ENCODE data around the gene DHCR24.

DHCR24 gene

DNA sequence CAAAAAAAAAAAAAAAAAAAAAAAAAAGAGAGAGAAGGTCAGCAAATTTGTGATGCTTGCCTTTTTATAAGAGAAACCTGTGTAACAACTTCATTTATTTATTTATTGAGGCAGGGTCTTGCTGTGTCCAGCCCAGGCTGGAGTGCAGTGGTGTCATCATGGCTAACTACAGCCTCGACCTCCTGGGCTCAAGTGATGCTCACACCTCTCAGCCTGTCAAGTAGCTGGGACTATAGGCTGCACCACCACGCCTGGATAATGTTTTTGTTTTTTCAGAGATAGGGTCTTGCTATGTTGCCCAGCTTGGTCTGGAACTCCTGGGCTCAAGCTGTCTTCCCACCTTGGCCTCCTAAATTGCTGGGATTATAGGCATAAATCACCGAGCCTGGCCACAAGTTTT is 42.4 kb downstream of the DHCR24 start:
- no peak for DNase-seq (ENCODE audit: low read depth in 3 of 3)

DNA sequence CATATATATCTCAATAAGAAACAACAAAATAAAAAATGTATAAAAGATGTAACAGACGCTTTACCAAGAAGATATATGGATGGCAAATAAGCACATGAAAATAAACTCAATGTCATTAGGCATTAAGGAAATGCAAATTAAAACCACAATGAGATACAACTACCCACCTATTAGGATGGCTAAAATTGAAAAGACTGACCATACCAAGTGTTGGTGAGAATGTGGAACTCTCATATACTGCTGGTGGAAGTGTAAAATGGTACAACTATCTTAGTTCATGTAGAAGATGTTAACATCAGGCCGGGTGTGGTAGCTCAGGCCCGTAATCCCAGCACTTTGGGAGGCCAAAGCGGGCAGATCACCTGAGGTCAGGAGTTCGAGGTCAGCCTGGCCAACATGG is 43.5 kb downstream of the DHCR24 start:
- DNase-seq (ENCODE audit: low read depth in 3 of 3): no peak

DNA sequence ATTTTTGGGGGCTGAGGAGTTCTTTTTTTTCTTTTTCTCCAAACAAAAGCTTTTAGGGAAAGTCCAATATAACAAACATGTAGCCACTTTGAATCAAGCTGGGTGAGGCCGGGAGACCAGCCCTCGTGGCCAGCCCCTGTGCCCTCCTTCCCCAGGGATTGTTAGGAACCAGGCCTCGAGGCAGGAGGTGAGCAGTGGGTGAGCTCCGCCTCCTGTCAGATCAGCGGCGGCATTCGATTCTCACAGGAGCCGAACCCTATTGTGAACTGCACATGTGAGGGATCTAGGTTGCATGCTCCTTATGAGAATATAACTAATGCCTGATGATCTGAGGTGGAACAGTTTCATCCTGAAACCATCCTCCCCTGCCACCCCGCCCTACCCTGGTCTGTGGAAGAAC is 44.0 kb downstream of the DHCR24 start:
- no peak for DNase-seq (ENCODE audit: low read depth in 3 of 3)

DNA sequence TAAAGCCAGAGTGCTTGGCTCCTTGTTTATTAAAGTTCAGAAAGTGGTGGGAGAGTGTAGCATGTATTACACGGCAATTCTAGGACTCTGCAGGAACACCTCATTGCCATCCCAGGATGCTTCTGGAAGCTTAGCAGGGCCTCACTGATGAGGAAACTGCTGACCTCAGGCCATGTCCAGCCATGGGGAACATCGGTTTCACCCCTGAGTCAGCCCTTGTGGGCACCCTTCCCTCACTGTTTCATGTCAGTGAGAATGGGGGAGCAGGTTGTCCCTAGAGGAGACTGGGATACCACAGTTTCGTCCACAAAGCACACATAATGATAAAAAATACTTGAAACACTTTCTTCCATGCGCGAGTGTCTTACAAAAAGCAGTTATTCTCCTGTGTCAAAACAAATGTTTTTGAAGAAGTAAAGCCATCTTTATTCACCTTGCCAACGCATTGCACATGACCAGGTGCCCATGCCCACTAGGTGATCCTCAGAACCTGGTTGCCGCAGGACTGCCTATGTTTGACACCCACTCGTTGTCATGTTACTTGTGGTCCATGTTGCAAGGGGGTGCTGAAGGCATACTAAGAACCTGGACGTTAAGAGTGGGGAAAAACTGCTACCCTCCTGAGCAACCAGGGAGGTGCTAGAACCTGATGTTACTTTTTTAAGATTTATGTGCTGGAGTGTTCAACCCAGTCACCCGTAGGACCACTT is 44.6 kb downstream of the DHCR24 start:
- DNase-seq (ENCODE audit: low read depth in 3 of 3): no peak

DNA sequence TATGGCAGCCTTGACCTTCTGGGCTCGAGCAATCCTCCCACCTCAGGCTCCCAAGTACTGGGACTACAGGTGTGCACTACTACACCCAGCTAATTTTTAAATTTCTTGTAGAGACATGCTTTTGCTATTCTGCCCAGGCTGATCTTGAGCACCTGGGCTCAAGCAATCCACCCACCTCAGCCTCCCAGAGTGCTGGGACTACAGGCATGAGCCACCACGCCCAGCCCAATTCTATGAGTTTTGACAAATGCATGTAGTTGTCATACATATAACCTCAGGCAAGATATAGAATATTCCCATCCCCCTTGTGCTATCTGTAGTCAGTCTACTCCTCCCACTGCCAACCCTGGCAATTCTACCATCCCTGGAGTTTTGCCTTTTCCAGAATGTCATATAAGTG is 47.2 kb downstream of the DHCR24 start:
- no peak for DNase-seq (ENCODE audit: low read depth in 3 of 3)

DNA sequence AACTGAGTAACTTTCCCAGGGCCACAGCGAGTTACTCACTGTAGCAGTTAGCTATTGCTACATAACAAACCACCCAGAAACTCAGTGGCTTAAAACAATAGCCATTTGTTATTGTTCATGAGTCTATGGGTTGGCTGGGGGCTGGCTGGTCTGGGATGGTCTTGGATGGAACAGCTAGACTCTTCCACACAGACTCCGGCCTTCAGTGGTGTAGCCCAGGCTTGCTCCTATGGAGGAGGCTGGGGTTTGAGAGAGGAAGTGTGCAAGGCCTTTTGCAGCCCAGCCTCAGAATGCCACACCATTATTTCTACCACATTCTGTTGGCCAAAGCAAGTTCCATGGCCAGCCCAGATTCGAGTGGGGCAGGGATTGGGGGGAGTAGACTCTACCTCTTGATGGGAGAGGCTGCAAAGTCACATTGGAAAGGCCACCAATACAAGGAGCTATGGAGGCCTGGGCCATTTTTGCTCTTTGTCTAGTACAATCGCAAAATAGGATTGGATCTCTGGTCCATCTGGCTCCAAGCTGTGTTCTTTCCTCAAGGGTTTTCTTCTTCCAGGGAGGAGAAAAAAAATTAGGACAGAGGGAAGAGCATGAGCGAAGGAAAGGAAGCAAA is 48.3 kb downstream of the DHCR24 start:
- DNase-seq (ENCODE audit: low read depth in 3 of 3): no peak

DNA sequence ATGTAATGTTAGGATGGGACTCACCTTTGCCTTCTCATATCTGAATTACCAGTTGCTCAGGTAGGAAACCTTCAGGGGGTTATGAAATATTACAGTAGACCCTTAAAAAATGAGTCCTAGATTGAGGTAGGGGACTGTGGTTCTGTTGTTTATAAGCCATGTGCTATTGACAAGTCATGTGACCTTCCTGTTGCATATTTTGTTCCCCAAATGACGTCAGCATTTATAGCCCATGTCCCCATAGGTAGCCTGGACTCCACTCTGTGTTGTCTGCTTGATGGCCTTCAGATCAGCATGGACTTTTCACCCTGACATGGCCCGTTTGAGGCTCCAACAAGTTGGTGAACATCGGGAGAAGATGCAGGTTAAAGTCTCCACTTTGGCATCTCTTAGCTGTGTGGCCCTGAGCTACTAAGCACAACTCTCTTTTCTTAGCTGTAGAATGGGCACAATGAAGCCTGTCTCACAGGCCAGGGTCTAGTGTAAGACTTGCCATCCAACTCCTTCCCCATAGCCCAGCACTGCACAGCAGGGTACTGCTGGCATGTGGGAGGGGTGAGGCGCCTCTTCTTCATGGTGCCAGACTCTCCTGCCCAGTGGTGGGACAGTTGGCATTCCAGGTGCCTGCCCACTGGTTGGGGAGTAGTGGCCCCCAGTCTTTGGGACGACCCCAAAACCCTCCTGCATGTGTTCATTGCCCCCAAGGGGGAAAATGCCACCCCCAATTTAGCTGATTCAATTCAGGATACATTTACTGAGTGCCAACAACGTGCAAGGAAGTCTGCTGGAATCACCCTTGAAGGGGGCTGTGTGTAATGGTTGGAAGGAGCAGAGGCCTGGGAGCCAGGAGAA is 49.8 kb downstream of the DHCR24 start:
- DNase-seq (ENCODE audit: low read depth in 3 of 3): no peak

DNA sequence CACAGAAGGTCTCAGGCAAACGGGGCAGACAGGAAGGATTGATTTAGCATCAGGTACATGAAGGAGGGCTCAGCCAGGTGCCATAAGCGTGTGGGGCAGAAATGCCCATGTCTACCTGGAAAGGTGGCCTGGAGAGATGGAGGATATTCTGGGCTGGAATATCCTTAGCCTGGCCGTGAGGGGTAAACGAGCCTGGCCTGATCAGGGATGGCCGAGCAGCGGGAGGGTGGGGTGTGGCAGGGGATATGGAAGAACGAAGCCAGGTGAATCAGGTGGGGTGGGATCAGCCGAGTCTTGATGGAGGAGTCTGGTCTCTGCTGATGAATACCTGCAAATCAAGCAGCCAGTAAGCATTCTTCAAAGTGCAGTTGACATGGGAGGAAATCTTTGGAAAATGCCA is 50.4 kb downstream of the DHCR24 start:
- DNase-seq (ENCODE audit: low read depth in 3 of 3): no peak

DNA sequence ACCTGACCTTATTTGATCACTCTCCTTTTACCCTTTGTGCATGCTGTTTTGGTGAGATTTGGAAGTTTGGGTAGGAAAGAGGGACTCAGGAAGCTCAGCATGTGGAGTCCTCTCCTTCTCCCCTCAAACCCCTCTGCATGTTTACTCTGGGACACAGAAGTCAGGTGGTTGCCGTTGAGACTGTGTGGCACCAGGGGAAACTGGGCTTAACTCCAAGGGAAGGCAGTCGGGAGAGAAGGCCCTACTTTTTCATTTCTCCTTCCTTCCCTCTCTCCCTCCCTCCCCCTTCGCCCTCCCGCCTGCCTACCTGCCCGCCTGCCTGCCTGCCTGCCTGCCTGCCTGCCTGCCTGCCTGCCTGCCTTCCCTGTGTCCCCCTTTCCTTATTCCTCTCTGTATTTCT is 51.0 kb downstream of the DHCR24 start:
- DNase-seq (ENCODE audit: low read depth in 3 of 3): no peak

DNA sequence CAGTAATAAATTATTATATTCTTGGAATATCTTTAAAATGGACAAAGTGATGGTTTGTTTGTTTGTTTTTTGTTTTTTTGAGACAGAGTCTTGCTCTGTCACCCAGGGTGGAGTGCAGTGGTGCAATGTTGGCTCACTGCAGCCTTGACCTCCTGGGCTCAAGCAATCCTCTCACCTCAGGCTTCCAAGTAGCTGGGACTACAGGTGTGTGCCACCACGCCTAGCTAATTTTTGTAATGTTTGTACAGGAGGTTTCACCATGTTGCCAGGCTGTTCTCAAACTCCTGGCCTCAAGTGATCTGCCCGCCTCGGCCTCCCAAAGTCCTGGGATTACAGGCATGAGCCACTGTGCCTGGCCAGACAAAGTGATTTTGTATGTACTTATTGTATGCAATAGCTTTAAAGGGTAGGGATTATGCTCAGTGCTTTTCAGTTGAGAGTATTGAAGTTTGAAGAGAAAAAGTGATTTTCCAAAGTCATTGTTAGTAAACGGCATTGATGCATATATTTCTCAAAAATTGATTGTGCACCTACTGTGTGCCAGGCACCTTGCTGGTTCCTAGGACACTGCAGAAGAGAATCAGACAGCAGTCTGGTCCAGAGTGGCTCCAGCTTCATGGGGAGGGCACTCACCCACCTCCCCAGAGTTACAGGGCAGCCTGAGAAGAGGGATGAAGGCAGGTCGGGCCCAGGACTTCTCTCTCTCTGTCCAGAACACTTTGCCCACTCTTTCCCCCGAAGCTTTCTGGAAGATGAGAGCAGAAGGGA is 51.7 kb downstream of the DHCR24 start:
- no peak for DNase-seq (ENCODE audit: low read depth in 3 of 3)

DNA sequence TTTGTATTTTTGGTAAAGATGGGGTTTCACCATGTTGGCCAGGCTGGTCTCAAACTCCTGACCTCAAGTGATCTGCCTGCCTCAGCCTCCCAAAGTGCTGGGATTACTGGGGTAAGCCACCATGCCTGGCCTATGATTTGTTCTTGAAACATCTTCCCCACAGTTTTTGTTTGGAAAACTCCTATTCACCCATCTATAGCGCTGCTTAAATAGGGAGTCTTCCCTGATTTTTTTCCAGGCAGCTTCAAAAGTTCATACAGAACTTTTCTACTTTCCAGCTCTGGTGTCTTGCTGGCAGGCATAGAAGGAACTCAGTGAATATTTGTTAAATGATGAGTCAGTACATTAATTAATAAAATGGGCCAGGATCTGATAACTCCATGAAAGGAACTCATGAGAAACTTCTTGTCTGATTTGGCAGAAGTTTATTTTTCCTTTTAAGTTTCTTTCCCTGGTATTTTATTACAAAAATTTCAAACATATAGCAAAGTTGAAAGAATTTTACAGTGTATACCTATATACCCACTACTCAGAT is 52.9 kb downstream of the DHCR24 start:
- no peak for DNase-seq (ENCODE audit: low read depth in 3 of 3)

DNA sequence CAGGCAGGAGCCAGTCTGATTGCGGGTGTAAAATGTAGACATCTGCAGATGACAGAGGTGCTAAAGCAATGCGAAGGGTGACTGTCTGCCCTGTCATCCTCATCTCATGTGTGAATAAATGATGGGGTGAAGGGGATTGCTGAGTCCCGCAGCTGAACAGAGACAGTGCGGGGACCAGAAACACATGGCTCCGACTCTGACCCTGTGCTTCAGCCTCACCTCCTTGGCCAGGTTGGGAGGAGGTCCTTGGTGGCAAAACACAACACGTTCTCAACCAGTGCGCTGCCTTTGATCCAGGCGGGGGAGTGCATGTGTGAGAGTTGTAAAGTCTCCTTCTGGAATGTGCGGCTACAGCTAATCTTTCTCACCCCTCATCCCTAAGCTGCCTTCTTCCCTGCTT is 53.9 kb downstream of the DHCR24 start:
- DNase-seq (ENCODE audit: low read depth in 3 of 3): no peak

DNA sequence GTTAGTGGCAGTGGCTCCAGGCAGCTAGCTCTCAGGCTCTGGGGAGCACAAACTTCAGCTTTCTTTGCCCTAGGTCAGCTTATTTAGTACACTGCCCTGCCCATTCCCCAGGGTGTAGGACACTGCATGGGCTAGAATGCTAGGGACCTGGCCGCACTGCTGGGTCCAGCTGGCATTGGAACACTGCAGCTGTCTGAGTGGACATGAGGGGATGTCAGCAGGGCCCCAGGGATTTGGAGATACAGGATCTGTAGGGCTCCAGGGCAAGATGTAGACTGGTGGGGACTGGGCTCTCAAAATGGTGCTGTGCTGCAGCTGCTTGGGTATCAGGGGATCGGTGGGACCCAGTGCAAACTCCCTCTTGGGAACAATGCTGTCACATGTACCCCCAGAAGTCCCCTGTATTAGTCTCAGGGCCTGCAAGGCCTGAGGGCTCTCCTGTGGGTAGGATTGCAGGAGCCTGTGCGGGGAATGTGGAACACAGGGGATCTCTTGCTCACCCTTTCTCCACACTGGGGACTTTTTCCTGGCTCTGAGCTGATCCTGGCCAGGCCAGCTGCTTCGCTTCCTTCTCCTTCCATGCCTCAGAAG is 60.7 kb downstream of the DHCR24 start:
- DNase-seq (ENCODE audit: low read depth in 3 of 3): no peak

DNA sequence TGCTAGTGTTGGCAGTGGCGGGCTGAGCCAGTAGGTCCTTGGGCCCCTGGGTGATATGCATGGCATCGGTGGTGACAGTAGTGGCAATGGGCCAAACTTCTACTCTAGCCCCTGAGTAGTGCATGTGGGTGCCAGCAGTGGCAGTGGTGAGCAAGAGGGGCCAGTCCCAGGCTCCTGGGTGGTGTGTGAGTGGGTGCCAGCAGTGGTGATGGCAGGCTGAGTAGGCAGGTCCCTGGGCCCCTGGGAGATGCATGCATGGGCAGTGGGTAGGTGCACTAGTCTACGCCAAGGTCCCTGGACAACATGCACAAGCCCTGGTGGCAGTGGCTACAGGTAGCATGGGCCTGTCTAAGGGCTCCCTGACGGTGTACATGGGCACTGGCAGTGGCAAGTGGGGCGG is 61.3 kb downstream of the DHCR24 start:
- no peak for DNase-seq (ENCODE audit: low read depth in 3 of 3)

DNA sequence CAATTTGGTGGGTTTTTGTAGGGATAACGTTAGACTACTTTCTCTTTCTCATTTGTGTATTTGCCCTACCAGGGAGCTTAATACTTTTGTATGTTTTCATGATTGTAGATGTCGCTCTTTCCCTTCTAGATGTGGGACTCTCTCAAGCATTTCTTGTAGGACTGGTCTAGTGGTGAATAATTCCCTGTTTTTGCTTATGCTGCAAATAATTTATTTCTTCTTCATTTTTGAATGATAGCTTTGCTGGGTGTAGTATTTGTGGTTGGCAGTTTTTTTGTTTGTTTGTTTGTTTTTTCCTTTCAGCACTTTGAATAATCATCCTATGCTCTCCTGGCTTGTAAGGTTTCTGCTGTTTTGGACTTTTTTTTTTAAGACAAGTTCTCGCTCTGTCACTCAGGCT is 63.3 kb downstream of the DHCR24 start:
- no peak for DNase-seq (ENCODE audit: low read depth in 3 of 3)

DNA sequence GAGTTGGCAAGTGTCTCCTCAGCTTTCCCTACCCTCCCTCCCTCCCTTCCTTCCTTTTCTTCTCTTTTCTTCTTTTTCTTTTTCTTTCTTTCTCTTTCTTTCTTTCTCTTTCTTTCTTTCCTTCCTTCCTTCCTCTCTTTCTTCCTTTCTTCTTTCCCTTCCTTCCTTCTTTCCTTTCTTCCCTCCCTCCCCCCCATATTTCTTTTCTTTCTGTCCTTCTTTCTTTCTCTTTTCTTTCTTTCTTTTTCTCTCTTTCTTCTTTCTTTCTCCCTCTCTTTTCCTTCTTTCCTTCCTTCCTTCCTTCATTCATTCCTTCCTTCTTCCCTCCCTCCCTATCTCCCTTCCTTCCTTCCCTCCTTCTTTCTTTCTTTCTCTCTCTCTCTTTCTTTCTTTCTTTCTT is 67.3 kb downstream of the DHCR24 start:
- DNase-seq (ENCODE audit: low read depth in 3 of 3): no peak

DNA sequence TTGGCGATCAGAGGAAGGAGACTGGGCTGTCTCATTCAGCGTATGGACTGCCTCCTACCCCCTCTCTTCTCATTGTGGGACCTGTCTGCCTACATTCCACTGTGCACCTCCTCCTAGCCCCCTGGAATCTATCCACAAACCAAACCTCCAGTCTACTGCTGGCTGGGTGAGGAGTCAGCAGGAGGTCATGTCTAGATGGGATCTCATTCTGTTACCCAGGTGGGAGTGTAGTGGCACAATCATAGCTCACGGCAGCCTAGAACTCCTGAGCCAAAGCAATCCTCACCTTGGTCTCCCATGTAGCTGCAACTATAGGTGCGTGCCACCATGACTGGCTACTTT is 67.8 kb downstream of the DHCR24 start:
- no peak for DNase-seq (ENCODE audit: low read depth in 3 of 3)

DNA sequence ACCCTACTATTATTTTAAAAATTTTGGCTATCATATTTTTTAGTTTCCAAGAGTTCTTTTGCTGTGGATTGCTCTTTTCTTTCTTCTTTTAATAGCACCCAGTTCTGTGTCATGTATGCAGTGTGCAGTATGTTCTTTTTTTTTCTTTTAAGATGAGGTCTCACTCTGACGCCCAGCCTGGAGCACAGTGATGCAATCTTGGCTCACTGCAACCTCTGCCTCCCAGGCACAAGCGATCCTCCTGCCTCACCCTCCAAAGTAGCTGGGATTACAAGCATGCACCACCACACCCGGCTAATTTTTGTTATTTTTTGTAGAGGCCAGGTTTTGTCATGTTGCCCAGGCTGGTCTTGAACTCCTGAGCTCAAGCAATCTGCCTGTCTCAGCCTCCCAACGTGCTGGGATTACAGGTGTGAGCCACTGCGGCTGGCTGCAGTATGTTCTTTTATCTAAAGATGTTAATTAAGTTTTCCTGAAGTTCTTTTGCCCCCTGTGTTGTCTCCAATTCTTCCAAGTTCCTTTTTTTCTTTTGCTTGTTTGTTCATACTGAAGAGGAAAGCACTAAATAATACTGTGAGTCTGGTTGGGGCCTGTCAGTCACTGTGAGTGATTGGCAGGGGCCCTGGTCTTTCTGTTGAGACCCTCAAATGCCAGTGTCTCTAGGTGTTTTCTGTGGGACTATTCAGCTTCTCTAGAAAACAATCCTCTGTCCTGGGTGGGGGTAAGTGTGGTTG is 68.4 kb downstream of the DHCR24 start:
- no peak for DNase-seq (ENCODE audit: low read depth in 3 of 3)

DNA sequence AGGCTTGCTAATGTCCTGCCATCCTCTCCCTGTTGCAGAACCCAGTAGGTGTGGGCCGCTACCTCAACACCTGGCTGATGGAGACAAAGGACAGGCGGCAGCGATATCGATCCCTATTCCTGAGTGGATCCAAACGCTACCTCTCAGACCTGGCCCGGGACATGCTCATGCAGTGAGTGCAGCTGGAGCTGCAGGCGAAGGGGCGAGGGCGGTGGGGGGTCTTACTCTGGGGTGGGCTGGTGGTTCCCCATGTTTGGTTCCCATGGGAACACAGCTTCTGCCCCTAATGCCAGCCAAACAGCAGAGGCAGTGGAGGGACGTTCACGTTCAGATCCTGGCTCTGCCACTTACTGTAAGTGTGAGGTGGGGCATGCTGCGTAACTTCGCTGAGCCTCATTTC is 70.0 kb downstream of the DHCR24 start:
- DNase-seq (ENCODE audit: low read depth in 3 of 3): no peak

DNA sequence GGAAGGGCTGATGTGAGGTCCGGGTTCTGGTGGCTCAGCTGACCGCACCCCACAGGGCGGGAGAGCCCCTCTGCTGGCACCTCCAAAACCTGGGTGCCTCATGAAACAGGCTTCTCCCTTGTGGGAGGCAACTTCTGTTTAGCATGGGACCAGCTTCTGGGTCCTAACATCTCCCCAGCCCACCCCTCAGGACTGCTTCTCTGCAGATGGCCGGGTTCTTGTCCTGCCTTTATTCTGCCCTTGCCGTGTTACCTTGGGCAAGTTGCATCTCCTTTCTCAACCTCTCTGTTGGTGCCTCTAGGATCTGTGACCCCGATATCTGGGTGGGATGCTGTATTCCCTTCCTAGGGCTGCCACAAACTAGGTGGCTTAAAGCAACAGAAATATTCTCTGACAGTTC is 70.9 kb downstream of the DHCR24 start:
- no peak for DNase-seq (ENCODE audit: low read depth in 3 of 3)

All from stimulated activated CD4-positive, alpha-beta T cell treated with anti-CD3 and anti-CD28 coated beads, TNF-alpha, amount 100 ng/mL, for 48 hours (primary cell).